PFSK-1 (cell line): ENCODE data around the gene PTPRM.

Experiments used
- FOXP2 ChIP-seq: optimal IDR thresholded peaks from 2 replicates; pipeline ENCODE3; 2011; ENCODE audit warnings: borderline replicate concordance, control low read depth, inconsistent platforms; ENCODE audit not compliant: insufficient read depth; ENCODE audit errors: extremely low read length, extremely low read depth
- POLR2AphosphoS5 ChIP-seq: IDR thresholded peaks from 2 replicates; pipeline ENCODE4 v1.6.1; 2012; ENCODE audit warnings: low read depth, mild to moderate bottlenecking, control low read depth, low read length, moderate library complexity
- SIN3A ChIP-seq: IDR thresholded peaks from 2 replicates; pipeline ENCODE4 v1.6.1; 2012; ENCODE audit warnings: mild to moderate bottlenecking, low read length, moderate library complexity, borderline replicate concordance; ENCODE audit not compliant: insufficient read depth
- TAF1 ChIP-seq: IDR thresholded peaks from 2 replicates; pipeline ENCODE4 v1.6.1; 2012; ENCODE audit warnings: low read length, control low read depth, borderline replicate concordance; ENCODE audit not compliant: insufficient read depth
- TF ChIP-seq, protein P1 (sequence below), 2 experiments: IDR thresholded peaks; 2 replicates each; pipeline versions ENCODE4 v1.6.1 to v1.8.0; 2011 to 2012; ENCODE audit warnings: low read depth in 2 of 2, low read length in 2 of 2, control low read depth in 1 of 2, inconsistent platforms in 1 of 2, mild to moderate bottlenecking in 1 of 2, moderate library complexity in 1 of 2; ENCODE audit not compliant: insufficient read depth in 1 of 2

The PTPRM gene

DNA sequence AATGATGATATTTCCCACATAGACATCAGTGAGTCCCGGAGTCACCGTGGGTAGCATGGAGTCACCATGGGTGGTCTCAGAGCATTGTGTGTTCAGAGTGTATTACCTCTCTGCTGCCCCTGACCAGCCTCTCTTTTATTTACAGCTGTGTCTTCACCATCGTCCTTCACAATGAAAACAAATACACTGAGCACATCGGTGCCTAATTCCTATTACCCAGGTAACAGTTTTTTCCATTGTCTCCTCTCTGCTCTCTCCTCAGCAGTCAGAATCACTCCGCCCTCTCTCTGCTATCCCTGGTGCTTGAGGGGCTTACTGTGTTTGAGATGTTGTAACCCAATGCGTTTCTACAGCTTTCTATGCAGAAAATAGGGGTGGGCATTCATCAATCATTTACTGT lies 680.6 kb downstream of the PTPRM start:
- TF ChIP-seq SIN3A (no peak), POLR2AphosphoS5 (no peak), TAF1 (no peak), FOXP2 (no peak)
- TF ChIP-seq, protein P1, sequence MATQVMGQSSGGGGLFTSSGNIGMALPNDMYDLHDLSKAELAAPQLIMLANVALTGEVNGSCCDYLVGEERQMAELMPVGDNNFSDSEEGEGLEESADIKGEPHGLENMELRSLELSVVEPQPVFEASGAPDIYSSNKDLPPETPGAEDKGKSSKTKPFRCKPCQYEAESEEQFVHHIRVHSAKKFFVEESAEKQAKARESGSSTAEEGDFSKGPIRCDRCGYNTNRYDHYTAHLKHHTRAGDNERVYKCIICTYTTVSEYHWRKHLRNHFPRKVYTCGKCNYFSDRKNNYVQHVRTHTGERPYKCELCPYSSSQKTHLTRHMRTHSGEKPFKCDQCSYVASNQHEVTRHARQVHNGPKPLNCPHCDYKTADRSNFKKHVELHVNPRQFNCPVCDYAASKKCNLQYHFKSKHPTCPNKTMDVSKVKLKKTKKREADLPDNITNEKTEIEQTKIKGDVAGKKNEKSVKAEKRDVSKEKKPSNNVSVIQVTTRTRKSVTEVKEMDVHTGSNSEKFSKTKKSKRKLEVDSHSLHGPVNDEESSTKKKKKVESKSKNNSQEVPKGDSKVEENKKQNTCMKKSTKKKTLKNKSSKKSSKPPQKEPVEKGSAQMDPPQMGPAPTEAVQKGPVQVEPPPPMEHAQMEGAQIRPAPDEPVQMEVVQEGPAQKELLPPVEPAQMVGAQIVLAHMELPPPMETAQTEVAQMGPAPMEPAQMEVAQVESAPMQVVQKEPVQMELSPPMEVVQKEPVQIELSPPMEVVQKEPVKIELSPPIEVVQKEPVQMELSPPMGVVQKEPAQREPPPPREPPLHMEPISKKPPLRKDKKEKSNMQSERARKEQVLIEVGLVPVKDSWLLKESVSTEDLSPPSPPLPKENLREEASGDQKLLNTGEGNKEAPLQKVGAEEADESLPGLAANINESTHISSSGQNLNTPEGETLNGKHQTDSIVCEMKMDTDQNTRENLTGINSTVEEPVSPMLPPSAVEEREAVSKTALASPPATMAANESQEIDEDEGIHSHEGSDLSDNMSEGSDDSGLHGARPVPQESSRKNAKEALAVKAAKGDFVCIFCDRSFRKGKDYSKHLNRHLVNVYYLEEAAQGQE (IDR thresholded peaks at IDR 0.05; ENCODE audit: insufficient read depth in 1 of 2, low read depth in 2 of 2, low read length in 2 of 2): no peak

DNA sequence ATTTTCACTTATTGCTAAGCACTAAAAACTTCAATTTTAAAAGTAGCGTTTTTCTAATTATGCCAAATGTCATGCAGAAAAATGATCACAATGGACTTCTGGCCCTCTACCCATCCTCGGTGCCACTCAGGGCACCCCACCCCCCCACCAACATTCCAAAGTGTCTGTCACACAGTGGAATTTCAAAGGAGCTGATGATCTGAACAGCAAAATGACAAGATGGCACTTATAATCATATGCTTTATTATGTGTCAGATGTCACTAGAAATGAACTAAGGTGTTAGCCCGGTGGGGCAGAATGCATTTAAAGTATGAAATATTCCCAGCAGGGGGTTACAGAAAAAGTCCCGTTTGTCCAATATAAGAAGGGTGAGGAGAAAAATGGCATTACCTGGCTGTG lies 681.5 kb downstream of the PTPRM start:
- TF ChIP-seq, protein P1 (IDR thresholded peaks at IDR 0.05; ENCODE audit: insufficient read depth in 1 of 2, low read depth in 2 of 2, low read length in 2 of 2): no peak
- TF ChIP-seq SIN3A (no peak), TAF1 (no peak), FOXP2 (no peak), POLR2AphosphoS5 (no peak)

DNA sequence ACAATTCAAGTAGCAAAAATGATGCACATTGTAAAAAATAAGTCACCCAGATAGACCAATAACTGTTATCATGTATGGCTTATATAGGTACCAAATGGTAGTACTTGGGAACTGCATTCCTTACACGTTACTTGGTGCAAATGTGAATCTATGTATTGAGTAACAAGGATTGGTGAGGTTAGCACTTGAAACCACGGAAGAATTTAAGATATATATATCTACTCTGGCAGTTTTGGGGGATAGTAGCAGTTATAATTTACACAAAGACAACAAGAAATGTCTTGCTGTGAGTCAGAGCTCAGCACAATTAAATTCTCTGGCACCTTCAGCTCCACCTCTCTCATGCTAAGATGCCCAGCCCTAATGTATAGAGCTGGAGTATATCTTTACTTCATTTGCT lies 682.7 kb downstream of the PTPRM start:
- no peak for TF ChIP-seq POLR2AphosphoS5
- no peak for TF ChIP-seq FOXP2
- no peak for TF ChIP-seq TAF1
- no peak for TF ChIP-seq SIN3A
- TF ChIP-seq, protein P1 (IDR thresholded peaks at IDR 0.05; ENCODE audit: insufficient read depth in 1 of 2, low read depth in 2 of 2, low read length in 2 of 2): no peak

DNA sequence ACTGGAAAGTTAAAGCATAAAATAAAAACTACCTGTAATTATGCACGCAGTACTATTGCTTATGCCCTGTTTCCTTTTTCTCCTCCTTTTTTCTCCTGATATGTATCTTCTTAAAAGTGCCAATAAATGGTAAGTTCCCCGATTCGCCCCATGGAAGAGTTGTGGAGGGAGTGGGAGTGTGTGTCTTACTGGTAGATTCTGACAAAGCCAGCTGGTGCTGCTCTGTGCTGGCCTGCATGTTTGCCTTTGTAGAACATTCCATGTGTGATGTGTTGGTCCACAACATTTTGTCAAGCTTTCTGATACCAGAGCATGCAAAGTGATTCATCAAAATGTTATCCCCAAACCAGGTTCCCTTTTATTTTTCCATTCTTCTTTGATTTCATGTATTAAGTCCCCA lies 685.3 kb downstream of the PTPRM start:
- TF ChIP-seq SIN3A (no peak), POLR2AphosphoS5 (no peak), TAF1 (no peak), FOXP2 (no peak)
- TF ChIP-seq, protein P1 (IDR thresholded peaks at IDR 0.05; ENCODE audit: insufficient read depth in 1 of 2, low read depth in 2 of 2, low read length in 2 of 2): no peak

DNA sequence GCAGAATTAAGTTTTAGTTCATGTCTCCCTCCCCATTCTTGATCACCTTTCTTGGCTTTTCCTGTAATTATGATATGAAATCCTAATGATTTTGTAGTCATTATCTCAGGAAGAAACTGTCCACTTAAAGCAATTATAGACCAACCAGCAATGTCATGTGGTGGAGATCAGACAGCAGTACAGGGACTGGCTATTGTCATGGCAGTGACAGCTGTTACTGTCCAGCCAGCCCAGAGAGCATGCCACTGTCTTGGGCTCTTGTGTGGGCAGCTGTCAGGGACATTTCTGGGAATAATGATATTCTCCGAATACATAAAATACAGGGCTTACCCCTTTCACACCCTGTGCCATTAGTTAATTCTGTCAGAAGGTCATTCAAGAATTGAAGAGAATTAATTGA lies 686.8 kb downstream of the PTPRM start:
- TF ChIP-seq FOXP2: no peak
- TF ChIP-seq, protein P1 (IDR thresholded peaks at IDR 0.05; ENCODE audit: insufficient read depth in 1 of 2, low read depth in 2 of 2, low read length in 2 of 2): no peak
- no peak for TF ChIP-seq POLR2AphosphoS5
- TF ChIP-seq TAF1: no peak
- TF ChIP-seq SIN3A: no peak
